ENCODE measurements around the gene YPEL5.
"Not testable (repeated sequence)": the region's sequence is repeated elsewhere in the genome, so short reads cannot be mapped to it uniquely, and the experiment has no call there.

Gene YPEL5

DNA sequence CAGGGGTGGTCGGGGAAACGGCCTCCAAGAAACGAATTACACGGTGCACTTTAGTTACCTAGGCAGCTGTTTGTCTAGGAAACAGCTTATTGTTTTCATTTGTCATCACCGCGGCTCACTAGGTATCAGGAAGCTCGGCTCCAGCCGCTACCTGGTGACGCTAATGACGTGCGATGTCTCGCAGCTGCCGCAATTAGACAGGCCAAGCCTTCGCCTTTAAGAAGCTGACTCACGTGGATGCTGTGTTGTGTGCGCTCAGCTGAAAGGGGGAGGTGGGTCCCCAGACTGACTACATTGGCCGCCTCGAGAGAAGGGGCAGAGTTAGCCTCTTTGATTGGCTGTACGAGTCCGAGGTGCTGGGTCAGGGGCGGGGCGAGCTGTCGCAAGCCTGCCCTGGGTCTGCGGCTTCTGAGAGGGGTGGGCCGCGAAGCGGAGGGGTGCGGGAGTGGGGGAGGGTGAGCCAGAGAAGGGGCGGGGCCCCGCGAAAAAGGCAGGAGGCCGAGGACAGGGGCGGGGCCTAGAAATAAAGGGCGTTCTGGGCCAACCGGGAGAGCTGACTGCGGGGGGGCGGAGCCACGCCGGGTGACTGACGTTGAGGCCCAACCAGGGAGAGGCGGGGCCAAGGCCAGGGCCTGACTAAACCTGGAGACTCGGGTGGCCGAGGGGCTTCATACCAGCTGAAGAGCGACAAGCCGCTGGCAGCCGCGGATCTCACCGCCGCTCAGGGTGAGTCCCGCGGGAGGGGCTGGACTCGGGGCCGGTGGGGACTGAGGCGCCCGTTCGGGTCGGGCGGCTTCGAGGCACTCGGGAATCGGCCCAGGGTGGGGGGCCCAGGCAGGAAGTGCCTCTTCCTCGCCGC, at the start of gene YPEL5:
Gene YPEL5 (plus strand): TSS at position 671 of the 859 bp plus-strand sequence. CDS start 9,645 bp downstream, outside the sequence.
- CTCF ChIA-PET: interaction anchor here (0.6 to 2.2 kb wide), 5 partner anchors 18 to 565 kb away, joined by 3 to 14 read pairs (median 3); no protein-coding TSS in a partner anchor

DNA sequence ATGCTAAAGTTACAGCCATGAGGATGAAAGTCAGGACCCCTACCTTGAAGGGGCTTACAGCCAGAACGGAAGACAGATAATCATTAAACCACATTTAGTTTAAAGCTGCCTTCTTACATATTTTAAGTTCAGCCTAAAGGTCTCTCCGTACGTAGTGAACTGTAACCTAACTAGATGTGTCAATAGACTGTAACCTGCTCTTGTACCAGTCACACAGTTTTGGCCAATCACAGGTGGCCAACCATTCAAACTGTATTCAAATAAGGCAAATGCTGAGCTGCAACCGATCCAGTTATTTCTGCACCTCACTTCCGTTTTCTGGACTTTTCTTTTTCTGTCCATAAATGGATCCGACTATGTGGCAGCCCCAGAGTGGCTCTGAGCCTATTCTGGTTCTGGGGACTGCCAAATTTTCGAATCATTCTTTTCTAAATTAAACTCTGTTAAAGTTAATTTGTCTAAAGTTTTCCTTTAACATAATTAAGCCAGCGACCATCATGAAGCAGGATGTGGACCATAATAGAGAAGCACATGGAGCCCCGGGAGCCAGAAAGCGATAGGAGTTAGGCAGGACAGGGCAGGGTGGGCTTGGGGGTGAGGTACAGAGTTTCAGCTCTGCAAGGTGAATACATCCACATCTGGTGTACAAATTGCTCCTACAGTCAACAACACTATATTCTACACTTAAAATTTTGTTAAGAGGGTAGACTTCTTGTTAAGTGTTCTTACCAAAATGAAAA, 48.4 kb upstream of the YPEL5 start:
- H3K36me3 Mint-ChIP-seq: no peaks in the 10 kb centered on the region
- no peak overlapping the region for H3K27ac Mint-ChIP-seq
- H3K4me3 Mint-ChIP-seq: no peak overlapping the region
- H3K4me1 Mint-ChIP-seq: no peaks in the 10 kb centered on the region
- DNase-seq: no peak
- peaks cover 19% of the 10 kb centered on the region for H3K27me3 Mint-ChIP-seq
- CTCF ChIA-PET: no interaction called here
- H3K9me3 Mint-ChIP-seq: no peaks in the 10 kb centered on the region

More for the DNA sequence above, at the start of gene YPEL5:
- Mint-ChIP-seq H3K27ac (peak within 1 kb of the TSS; percentile 99), H3K36me3 (peaks cover 15% of the 10 kb centered on the region), H3K4me1 (peaks cover 42% of the 10 kb centered on the region), H3K4me3 (peak within 1 kb of the TSS; percentile 84), H3K27me3 (no peaks in the 10 kb centered on the region), H3K9me3 (no peaks in the 10 kb centered on the region)
- DNase-seq: peak; percentile 99

DNA sequence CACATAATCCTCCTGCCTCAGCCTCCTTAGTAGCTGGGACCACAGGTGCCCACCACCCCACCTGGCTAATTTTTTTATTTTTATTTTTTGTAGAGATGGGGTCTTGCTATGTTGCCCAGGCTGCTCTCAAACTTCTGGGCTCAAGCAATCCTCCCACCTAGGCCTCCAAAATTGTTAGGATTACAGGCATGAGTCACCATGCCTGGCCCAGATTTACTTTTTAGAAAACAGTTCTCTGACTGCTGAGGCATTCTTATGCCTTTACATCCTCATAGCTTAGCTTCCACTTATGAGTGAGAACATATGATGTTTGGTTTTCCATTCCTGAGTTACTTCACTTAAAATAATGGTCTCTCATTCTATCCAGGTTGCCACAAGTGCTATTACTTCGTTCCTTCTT, 47.4 kb upstream of the YPEL5 start:
- H3K27me3 Mint-ChIP-seq: peaks cover 22% of the 10 kb centered on the region
- CTCF ChIA-PET, H3K36me3 Mint-ChIP-seq: not testable (repeated sequence)

GRCh38 chr2:30100691-30101090, 46.1 kb upstream of the YPEL5 start:
- H3K4me3 Mint-ChIP-seq, H3K4me1 Mint-ChIP-seq, H3K36me3 Mint-ChIP-seq, H3K9me3 Mint-ChIP-seq, DNase-seq, H3K27ac Mint-ChIP-seq: not testable (repeated sequence)
- CTCF ChIA-PET: interaction anchor here (1.6 kb wide), 1 partner anchor 14 kb away, joined by 5 read pairs; no protein-coding TSS in a partner anchor
- peaks cover 23% of the 10 kb centered on the region for H3K27me3 Mint-ChIP-seq

More for the DNA sequence above, 47.4 kb upstream of the YPEL5 start:
- H3K4me3 Mint-ChIP-seq, DNase-seq, H3K9me3 Mint-ChIP-seq, H3K4me1 Mint-ChIP-seq, H3K27ac Mint-ChIP-seq: not testable (repeated sequence)

DNA sequence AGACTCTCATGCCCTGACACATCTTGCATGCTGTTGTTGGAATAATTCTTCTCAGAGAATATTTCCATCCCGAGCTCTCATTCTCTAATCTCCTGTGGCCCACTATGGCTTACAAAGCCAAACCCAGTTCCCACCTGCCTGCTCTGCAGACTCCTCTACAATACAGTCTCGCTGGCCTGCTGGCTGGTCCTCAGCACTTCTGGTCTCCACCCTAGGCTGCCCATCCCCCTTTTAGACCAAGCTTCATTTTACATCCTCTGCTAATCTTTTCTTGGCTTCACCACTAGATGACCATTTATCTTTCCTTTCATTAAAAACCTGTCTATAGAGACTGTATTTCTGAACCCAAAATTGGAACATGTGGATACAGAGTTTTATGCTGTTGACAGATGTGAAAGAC, 42.5 kb upstream of the YPEL5 start:
- no peak for DNase-seq
- Mint-ChIP-seq H3K36me3 (no peaks in the 10 kb centered on the region), H3K27me3 (peaks cover 10% of the 10 kb centered on the region), H3K4me3 (no peak overlapping the region), H3K4me1 (no peaks in the 10 kb centered on the region), H3K27ac (no peak overlapping the region), H3K9me3 (no peaks in the 10 kb centered on the region)
- CTCF ChIA-PET: no interaction called here

- CTCF ChIA-PET: interaction anchor here (0.7 to 1.0 kb wide), 2 partner anchors 34 to 59 kb away, joined by 3 read pairs; no protein-coding TSS in a partner anchor
- Mint-ChIP-seq H3K4me3 (no peak overlapping the region), H3K27ac (no peak overlapping the region)
These were observed 41.3 kb upstream of the YPEL5 start for GRCh38 chr2:30105556-30105955.

DNA sequence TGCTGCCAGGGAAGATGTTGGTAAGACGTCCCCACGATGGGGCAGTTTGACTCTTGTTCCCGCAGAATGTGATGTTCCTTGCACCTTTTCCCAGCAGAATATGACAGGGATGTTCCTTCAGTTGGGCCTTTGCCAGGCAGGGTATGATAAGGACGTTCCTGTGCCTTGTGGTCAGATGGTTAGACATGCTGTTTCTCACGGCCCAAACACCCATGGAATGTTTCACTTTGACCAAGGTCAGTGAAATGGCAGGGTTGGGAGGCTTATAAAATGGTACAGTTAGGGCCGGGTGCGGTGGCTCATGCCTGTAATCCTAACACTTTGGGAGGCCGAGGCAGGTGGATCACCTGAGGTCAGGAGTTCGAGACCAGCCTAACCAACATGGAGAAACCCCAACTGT, 40.3 kb upstream of the YPEL5 start:
- CTCF ChIA-PET: interaction anchor here (1.0 to 1.6 kb wide), 2 partner anchors 9 to 58 kb away, joined by 3 read pairs; no protein-coding TSS in a partner anchor
- Mint-ChIP-seq H3K36me3 (no peaks in the 10 kb centered on the region), H3K27me3 (peaks cover 8% of the 10 kb centered on the region), H3K9me3 (no peaks in the 10 kb centered on the region), H3K27ac (no peak overlapping the region), H3K4me3 (no peak overlapping the region), H3K4me1 (no peaks in the 10 kb centered on the region)
- no peak for DNase-seq

More at GRCh38 chr2:30105556-30105955, 41.3 kb upstream of the YPEL5 start:
- DNase-seq: no peak
- Mint-ChIP-seq H3K36me3 (no peaks in the 10 kb centered on the region), H3K27me3 (peaks cover 10% of the 10 kb centered on the region), H3K4me1 (no peaks in the 10 kb centered on the region), H3K9me3 (no peaks in the 10 kb centered on the region)

DNA sequence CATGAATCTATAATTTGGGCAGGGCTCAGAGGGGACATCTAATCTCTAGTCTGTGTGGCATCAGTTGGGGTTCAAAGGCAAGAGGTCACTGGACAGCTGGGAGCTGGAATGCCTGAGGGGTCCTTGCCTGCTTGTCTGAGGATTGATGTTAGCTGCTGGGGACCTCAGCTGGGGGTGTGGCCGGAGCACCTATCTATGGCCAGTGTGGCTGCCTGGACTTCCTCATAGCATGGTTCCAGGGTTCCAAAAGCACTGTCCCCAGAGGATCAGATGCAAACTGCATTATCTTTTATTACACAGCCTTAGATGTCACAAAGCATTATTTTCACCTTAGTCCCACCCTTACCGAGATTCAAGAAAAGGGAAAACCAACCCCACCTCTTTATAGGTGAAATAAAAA, 38.6 kb upstream of the YPEL5 start:
- peaks cover 6% of the 10 kb centered on the region for H3K27me3 Mint-ChIP-seq
- H3K4me3 Mint-ChIP-seq: no peak overlapping the region

DNA sequence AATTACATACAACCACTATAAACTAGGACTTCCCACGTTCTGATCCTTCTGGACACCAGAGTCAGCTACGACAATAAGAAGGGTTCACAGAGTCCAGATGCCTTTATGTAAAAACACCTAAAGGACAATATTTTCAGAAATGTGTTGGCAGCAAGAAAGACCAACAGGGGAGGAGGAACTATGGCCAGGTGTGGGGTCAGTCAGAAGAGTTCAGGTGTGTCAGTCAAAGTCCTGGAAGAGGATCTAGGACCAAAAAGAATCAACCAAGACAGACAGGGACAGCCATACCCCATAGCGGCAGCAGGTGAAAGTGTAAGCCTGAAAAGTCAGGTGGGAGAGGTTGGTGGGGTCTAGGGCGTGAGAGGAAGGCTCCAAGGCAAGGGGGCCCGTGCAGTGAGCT, 38.0 kb upstream of the YPEL5 start:
- Mint-ChIP-seq H3K36me3 (no peaks in the 10 kb centered on the region), H3K9me3 (no peaks in the 10 kb centered on the region), H3K27ac (no peak overlapping the region), H3K4me3 (no peak overlapping the region), H3K4me1 (no peaks in the 10 kb centered on the region), H3K27me3 (peaks cover 9% of the 10 kb centered on the region)
- no peak for DNase-seq
- CTCF ChIA-PET: no interaction called here

More for the DNA sequence above, 38.6 kb upstream of the YPEL5 start:
- DNase-seq: no peak
- Mint-ChIP-seq H3K36me3 (no peaks in the 10 kb centered on the region), H3K27ac (no peak overlapping the region), H3K9me3 (no peaks in the 10 kb centered on the region), H3K4me1 (no peaks in the 10 kb centered on the region)
- CTCF ChIA-PET: interaction anchor here (1.6 kb wide), 1 partner anchor 7 kb away, joined by 3 read pairs; no protein-coding TSS in a partner anchor

GRCh38 chr2:30109856-30110255, 37.0 kb upstream of the YPEL5 start:
- Mint-ChIP-seq H3K4me3 (no peak overlapping the region), H3K27ac (no peak overlapping the region), H3K27me3 (peaks cover 3% of the 10 kb centered on the region), H3K36me3 (no peaks in the 10 kb centered on the region), H3K4me1 (no peaks in the 10 kb centered on the region), H3K9me3 (no peaks in the 10 kb centered on the region)
- CTCF ChIA-PET: no interaction called here
- no peak for DNase-seq

DNA sequence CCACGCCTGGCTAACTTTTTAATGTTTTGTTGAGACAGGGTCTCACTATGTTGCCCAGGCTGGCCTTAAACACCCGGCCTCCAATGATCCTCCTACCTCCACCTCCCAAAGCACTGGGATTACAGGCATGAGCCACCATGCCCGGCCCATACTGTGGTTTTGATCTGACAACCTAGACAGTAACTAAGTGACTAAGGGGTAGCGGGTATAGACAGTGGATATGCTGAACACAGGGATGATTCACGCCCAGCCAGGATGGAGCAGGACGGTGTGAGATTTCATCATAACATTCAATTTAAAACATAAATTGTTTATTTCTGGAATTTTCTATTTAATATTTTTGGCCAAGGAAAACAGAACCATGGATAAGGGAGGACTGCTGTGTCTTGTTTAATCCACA, 36.0 kb upstream of the YPEL5 start:
- H3K9me3 Mint-ChIP-seq: no peaks in the 10 kb centered on the region
- no peak for DNase-seq
- no peaks in the 10 kb centered on the region for H3K36me3 Mint-ChIP-seq
- CTCF ChIA-PET: interaction anchor here (0.7 kb wide), 1 partner anchor 53 kb away, joined by 3 read pairs; no protein-coding TSS in a partner anchor
- H3K27ac Mint-ChIP-seq: no peak overlapping the region
- H3K4me3 Mint-ChIP-seq: no peak overlapping the region
- H3K27me3 Mint-ChIP-seq: peaks cover 7% of the 10 kb centered on the region
- no peaks in the 10 kb centered on the region for H3K4me1 Mint-ChIP-seq

DNA sequence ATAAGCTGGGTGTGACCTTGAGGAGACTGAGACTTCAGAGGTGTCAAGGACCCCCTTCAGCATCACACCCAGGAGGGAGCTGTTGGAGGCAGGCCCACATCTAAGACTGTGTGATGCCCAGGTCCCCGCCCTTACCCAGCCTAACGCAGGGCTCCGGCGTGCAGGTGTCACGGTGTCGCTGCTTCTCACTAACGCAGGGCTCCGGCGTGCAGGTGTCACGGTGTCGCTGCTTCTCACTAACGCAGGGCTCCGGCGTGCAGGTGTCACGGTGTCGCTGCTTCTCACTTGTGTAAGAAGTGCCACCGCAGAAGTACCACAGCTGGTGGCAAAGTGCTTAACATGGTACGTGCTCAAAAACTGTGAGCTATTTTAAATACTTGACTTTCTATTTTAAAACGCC, 35.6 kb upstream of the YPEL5 start:
- not testable (repeated sequence) for H3K27me3 Mint-ChIP-seq, H3K36me3 Mint-ChIP-seq, H3K4me1 Mint-ChIP-seq, H3K4me3 Mint-ChIP-seq, H3K27ac Mint-ChIP-seq, H3K9me3 Mint-ChIP-seq, DNase-seq
- CTCF ChIA-PET: interaction anchor here (0.7 kb wide), 1 partner anchor 54 kb away, joined by 3 read pairs; no protein-coding TSS in a partner anchor

- CTCF ChIA-PET: interaction anchor here (4.8 kb wide), 1 partner anchor 23 kb away, joined by 51 read pairs; no protein-coding TSS in a partner anchor
- H3K4me1 Mint-ChIP-seq: no peaks in the 10 kb centered on the region
- no peak for DNase-seq
- H3K4me3 Mint-ChIP-seq: no peak overlapping the region
- H3K27me3 Mint-ChIP-seq: peaks cover 13% of the 10 kb centered on the region
- no peaks in the 10 kb centered on the region for H3K36me3 Mint-ChIP-seq
- H3K9me3 Mint-ChIP-seq: no peaks in the 10 kb centered on the region
- no peak overlapping the region for H3K27ac Mint-ChIP-seq
These were observed 34.2 kb upstream of the YPEL5 start for GRCh38 chr2:30112561-30112960.

- CTCF ChIA-PET: interaction anchor here (0.6 to 4.8 kb wide), 6 partner anchors 21 to 190 kb away, joined by 3 to 51 read pairs (median 4); no protein-coding TSS in a partner anchor
- no peaks in the 10 kb centered on the region for H3K4me1 Mint-ChIP-seq
These were observed 33.1 kb upstream of the YPEL5 start for GRCh38 chr2:30113617-30114293.

More at GRCh38 chr2:30113617-30114293, 33.1 kb upstream of the YPEL5 start:
- no peaks in the 10 kb centered on the region for H3K9me3 Mint-ChIP-seq
- no peak for DNase-seq
- no peaks in the 10 kb centered on the region for H3K36me3 Mint-ChIP-seq
- no peak overlapping the region for H3K4me3 Mint-ChIP-seq
- H3K27ac Mint-ChIP-seq: no peak overlapping the region
- peaks cover 13% of the 10 kb centered on the region for H3K27me3 Mint-ChIP-seq

All from activated naive CD4-positive, alpha-beta T cell treated with anti-CD3 and anti-CD28 coated beads, Interleukin-2, amount 10 ng/mL, durations not matched to agents 7 days and 5 days (primary cell).